ENCODE results near the gene DCD.
"Not testable (repeated sequence)": the region's sequence is repeated elsewhere in the genome, so short reads cannot be mapped to it uniquely, and the experiment has no call there.

The DCD gene

DNA sequence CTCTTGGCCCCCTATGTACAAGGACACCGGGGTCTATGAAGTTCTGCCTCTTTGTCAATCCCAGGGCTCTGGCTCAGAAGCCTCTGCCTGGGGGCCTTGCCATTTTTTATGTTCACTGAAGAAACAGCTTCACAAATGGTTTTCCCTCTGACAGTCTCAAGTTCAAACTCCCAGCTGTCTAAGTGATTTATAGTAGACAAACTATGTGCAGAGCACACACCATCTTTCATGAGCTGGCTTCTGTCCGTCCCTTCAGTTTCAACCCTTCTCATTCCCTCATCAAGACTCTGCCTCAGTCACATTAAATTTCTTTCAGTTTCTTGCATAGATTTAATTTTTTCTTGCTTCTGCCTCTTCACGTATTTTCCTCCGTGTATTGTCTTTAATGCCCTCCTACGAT, 2.7 kb upstream of the DCD start:
- DNase-seq = no peak

DNA sequence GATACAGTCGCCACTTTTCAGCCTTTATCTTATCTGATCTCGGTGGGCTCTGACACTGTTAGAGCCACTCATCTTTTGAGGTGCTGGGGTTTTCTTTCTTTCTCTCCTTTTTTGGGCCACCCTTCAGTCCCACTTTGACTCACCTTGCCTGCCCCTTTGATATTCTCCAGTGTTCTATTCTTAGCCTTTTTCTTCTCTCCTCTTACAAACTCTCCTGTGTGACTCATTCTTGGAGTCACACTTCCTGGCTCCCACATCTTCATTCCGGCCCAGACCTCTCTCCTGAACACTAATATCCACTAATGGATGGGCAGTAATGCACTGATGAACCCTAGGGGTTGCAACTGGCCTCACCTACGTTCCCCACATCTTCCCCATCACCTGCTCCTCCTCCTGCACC, 2.2 kb upstream of the DCD start:
- no peak for DNase-seq

DNA sequence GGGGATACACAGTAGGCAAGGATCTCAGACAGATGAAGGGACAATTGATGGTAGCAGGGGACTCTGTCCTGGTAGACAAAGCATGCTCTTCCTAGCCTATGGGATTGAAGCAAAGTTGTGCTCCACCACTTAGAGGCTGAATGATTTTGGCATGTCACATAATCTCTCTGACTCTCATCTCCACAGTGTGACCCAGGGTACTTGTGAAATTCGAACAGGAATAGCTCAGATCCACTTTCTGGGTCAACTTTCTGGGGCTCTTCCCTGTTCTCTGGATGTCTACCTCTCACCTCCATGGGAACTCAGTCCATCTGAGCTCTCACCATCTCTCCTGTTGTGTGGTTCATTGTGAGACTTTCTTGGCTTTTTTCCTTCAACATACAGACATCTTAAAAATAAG, 1.7 kb upstream of the DCD start:
- no peak for DNase-seq

GRCh38 chr12:54641554-54641953, 6.6 kb downstream of the DCD start:
- no peak for DNase-seq

DNA sequence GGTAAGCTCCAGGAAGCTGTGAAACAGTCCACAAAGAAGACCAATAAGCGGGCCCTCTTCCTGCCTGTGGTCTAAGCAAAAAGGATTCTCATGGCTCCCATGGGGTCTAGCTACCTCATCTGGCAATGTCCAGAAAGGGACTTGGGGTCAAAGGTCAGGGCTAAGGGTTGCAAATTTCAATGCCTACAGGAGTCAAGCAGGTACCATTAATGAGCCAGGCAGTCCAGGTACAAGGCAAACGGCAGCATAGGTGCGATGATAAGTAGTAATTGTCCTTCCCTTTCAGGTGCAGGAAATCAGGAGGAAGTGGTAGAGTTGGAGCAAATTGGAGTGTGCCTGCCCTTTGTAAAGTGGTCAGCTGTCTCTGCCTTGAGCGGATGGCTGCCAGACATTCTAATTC, 7.1 kb downstream of the DCD start:
- no peak for DNase-seq

DNA sequence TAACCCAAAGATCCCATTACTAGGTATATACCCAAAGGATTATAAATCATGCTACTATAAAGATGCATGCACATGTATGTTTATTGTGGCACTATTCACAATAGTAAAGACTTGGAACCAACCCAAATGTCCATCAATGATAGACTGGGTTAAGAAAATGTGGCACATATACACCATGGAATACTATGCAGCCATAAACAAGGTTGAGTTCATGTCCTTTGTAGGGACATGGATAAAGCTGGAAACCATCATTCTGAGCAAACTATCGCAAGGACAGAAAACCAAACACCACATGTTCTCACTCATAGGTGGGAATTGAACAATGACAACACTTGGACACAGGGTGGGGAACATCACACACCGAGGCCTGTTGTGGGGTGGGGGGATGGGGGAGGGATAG, 9.1 kb downstream of the DCD start:
- DNase-seq = not testable (repeated sequence)

- DNase-seq = no peak
Measured at GRCh38 chr12:54634795-54635194, 13.4 kb downstream of the DCD start, which contains the start of gene LACRT. Gene LACRT (minus strand): TSS chr12:54634895. CDS start chr12:54634841, 54 bp downstream.

DNA sequence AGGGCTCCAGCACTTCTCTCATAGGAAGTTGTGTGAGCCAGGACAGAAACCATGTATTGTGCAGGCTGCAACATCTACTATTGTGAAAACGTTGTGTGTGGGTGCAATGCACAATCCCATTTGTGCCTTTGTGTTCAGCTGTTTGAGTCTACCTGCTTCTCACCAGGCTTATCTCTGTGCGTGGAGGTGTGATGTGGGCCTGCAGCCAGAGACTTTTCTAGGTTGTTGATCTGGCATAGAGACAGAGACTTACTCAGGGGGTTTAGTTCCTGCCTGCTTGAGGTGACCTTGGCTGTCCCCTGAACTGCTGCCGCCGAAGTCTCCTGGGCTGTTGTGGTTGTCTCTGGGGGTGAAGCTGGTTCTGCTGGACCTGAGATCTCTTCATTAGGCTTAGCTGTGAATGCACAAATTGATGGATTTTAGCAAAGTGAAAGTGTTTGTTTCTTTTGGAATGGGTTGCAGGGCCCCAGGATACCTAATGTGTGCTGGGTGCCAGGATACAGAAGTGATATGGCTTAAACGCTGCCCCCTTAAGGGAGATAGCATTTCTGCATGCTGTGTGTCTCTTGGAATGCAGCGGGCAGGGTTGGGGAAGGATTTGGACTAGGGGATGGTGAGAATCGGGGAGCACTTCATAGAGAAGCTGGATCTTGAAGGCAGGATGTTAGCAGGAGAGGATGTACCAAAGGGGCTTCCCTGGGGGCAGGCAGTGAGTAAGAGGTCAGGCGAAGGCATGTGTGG, 16.0 kb downstream of the DCD start:
- no peak for DNase-seq

DNA sequence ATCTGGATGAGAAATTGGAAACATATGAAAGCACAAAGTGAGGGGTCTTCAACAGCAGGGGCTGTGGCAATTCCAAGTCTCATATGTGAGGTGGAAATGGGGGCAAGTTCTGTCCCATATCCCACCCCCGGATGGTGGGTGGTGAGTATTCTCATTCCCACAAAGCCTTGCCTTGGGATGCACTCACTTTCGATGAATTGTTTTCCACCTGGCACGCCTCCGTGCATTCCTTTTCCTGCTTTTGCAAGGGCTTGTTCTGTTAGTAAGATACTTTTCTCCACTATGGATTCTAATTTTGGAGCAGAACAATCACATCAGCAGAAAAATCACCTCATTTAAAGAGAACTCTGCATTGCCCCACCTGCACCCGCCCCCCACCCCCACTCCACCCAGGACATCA, 16.6 kb downstream of the DCD start:
- no peak for DNase-seq

- DNase-seq = no peak
Measured at GRCh38 chr12:54629925-54630324, 18.2 kb downstream of the DCD start.

DNA sequence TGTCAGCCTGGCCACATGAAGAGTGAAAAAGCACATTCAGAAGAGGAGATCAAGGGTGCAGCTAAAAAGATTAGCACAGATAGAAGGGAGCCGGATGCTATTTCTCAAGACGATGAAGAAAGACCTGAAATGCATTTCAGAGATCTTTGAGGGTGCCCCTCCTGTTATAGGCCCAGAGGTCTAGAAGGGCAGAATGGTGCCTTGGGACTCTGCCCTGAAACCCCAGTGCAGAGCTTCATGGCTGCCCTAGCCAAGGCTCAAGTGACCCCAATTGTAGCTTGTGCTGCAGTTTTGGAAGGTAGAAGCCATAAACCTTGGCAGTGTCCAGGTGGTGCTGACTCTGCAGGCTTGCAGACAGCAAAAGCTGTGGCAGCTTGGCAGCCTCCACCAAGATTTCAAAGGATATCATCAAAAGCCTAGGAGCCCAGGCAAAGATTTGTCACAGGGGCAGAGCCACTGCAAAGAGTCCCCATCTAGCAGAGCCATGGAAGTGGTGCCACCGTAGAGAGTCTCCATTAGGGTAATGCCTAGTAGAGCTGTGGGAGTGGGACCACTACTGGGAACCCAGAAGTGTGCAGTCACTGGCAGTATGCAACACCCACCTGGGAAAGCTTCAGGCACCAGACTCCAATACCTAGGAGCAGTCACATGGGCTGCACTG, 19.8 kb downstream of the DCD start:
- DNase-seq = no peak

- DNase-seq = no peak
Measured at GRCh38 chr12:54627304-54627703, 20.9 kb downstream of the DCD start.

- DNase-seq = no peak
Measured at GRCh38 chr12:54625598-54625997, 22.6 kb downstream of the DCD start.

DNA sequence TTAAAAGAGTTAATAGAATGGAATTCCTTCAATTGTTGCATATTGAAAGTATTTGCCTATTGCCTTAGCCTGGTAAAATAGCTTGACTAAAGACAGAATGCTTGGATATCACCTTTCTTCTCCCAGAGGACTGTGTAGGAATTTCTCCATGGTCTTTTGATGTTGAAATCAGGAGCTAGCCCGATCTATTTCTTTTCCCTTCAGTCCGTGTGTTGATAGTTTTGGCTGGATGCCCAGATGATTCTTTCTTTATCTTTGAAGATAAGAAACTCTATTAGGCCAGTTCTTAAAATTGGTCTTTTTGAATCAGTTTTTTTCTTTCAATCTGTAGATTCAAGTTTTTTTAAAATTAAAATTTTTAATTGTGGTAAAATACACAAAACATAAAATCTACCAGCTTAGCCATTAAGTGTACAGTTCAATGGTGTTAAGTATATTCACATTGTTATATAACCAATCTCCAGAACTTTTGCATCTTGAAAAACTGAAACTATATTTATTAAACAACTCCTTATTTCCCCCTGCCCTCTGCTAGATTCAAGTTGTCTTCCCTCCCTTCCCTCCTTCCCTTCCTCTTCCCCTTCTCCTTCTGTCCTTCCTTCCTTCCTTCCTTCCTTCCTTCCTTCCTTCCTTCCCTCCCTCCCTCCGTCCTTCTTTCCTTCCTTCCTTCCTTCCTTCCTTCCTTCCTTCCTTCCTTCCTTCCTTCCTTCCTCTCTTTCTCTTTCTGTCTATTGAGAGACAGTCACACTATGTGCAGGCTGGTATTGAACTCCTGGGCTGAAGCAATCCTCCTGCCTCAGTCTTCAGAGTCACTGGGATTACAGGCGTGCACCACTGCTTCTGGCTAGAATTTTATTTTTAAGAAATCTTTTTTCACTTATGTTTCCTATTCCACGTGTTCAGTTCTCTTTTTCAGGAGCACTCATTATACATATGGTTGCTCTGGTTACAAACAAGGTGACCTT, 23.6 kb downstream of the DCD start:
- DNase-seq = no peak

GRCh38 chr12:54622463-54623183, 25.5 kb downstream of the DCD start:
- no peak for DNase-seq

GRCh38 chr12:54616933-54617680, 31.1 kb downstream of the DCD start:
- no peak for DNase-seq

DNA sequence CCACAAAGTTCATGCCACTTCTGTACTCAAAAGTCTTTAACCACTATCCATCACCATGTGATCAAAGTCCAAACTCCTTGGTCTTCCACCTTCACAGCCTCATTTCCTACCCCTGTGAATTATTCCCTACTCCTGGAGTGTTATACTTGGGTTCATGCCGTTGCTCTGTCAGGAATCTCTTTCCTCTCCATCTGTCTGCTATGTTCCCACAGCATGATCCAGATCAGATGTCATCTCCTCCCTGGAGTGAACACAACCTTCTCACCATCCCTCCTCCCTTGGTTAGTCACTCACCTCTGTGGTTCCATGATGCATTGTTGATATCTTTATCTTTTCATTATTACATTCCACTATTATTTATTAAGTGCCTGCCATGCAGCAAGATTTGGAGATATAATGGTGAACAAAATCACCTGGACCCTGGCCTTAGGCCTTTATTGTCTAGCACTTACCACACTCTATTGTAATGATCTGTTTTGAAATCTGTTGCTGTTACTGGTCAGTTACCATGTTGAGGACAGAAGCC, 35.9 kb downstream of the DCD start:
- no peak for DNase-seq

DNA sequence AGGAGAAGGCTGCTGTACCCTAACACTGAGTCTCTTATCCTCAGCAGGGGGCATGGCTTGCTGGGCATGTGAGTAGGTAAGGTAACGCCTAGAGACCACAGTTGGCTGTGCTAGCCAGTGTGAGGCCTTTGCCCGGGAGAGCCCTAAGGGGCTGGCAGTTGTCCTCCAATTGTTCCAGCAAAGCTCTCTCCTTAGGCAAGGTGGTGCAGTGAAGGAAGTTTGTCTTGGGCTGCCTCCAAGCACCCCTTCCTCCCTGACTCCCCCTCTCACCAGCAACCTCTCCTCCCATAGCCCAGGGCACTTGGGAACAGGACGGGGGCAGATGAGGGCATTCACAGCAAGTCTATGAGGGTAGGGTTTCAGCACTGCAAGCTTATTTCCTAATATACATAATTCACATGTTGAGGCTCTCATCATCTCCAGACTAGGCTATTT, 36.4 kb downstream of the DCD start:
- DNase-seq = no peak

DNA sequence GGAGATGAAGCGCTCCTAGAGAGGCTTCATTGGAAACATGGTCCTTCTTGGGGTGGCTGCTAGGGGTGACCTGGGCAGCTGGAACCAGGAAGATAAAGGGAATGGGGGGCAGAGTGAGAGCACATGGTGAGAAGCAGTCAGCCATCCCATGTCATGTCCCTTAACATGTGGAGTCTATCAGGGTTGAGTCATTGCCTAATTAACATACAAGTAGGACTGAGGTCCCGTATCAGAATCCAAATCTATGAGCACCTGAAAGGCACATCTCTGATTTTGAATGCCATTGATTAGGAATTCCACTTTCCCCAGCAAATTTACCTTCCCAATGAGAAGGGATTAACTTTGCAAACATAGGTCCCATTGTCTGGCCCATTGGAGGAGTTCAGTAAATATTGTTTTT, 39.4 kb downstream of the DCD start:
- no peak for DNase-seq

GRCh38 chr12:54608156-54608555, 40.0 kb downstream of the DCD start:
- no peak for DNase-seq

GRCh38 chr12:54606556-54606955, 41.6 kb downstream of the DCD start:
- DNase-seq = no peak
